Smooth muscle cell (in vitro differentiated cells): ENCODE results near the gene USP6NL. TPM values are rescaled to one million over a fixed set of nuclear protein-coding genes. Genes with fewer than 3 reads are reported as not detected.

Experiments
- DNase-seq: peaks from one replicate; lab custom pipeline; 2025; ENCODE audit not compliant: unreplicated experiment; lab: John Stamatoyannopoulos, UW
- H2AFZ ChIP-seq: fragments of 200-600 bp; sonication (generic); 2 replicates; pipeline ENCODE4 v1.6.0; 2016; ENCODE audit warnings: antibody characterized with exemption, low read depth, mild to moderate bottlenecking
- H3F3A ChIP-seq: fragments of 200-600 bp; sonication (generic); 2 replicates; pipeline ENCODE4 v1.6.0; 2017; ENCODE audit warnings: antibody characterized with exemption, low read depth
- H3K27ac ChIP-seq: fragments of 200-600 bp; sonication (generic); 2 replicates; pipeline ENCODE4 v1.5.1; 2016; ENCODE audit warnings: low read depth, mild to moderate bottlenecking
- H3K27me3 ChIP-seq: fragments of 200-600 bp; sonication (generic); 2 replicates; pipeline ENCODE4 v1.6.1; 2016; ENCODE audit warnings: low read depth, mild to moderate bottlenecking
- H3K36me3 ChIP-seq: fragments of 200-600 bp; sonication (generic); 2 replicates; pipeline ENCODE4 v1.5.1; 2016; ENCODE audit warnings: low read depth
- H3K4me1 ChIP-seq: fragments of 200-600 bp; sonication (generic); 2 replicates; pipeline ENCODE4 v1.5.1; 2016; ENCODE audit warnings: low read depth
- H3K4me2 ChIP-seq: fragments of 200-600 bp; sonication (generic); 2 replicates; pipeline ENCODE4 v1.6.0; 2016; ENCODE audit warnings: mild to moderate bottlenecking
- H3K4me3 ChIP-seq: fragments of 200-600 bp; sonication (generic); 2 replicates; pipeline ENCODE4 v1.5.1; 2016; ENCODE audit warnings: mild to moderate bottlenecking
- H3K79me2 ChIP-seq: fragments of 200-600 bp; sonication (generic); 2 replicates; pipeline ENCODE4 v1.6.0; 2016; ENCODE audit warnings: low read depth, mild to moderate bottlenecking
- H3K9ac ChIP-seq: fragments of 200-600 bp; sonication (generic); 2 replicates; pipeline ENCODE4 v1.6.0; 2016; ENCODE audit warnings: low read depth
- H3K9me3 ChIP-seq: fragments of 200-600 bp; sonication (generic); replicated peaks from 2 replicates; pipeline ENCODE4 v1.5.1; 2016; ENCODE audit warnings: low read depth
- H4K20me1 ChIP-seq: fragments of 200-600 bp; sonication (generic); 2 replicates; pipeline ENCODE4 v1.6.0; 2016; ENCODE audit warnings: low read depth
- WGBS: methylation state at CpG from one replicate; pipeline ENCODE4 v1.1.7; 2016; ENCODE audit warnings: low lambda C conversion rate; 5-methylcytosine and 5-hydroxymethylcytosine counted together
- polyA plus RNA-seq: library from polyadenylated mRNA; unstranded; fragments of >200 nt; fragmentation: Nextera tagmentation; extraction: Ambion mirVana; gene quantifications from 2 replicates; pipeline ENCODE4 v1.2.1, GENCODE V29; 2016
- total RNA-seq: library from RNA; depleted of rRNA; stranded (reverse); fragments of >200 nt; gene quantifications from 2 replicates; pipeline ENCODE4 v1.2.3, GENCODE V29; 2014
- TF ChIP-seq, protein P1 (sequence below): fragments of 200-600 bp; sonication (generic); IDR thresholded peaks from 2 replicates; pipeline ENCODE4 v1.5.1; 2017; ENCODE audit warnings: borderline replicate concordance, mild to moderate bottlenecking, antibody characterized with exemption; ENCODE audit not compliant: insufficient read depth, poor library complexity, severe bottlenecking

USP6NL gene
- total and polyA plus RNA-seq, 2 experiments from 2014 or later, result 12.0 to 32.8 TPM

DNA sequence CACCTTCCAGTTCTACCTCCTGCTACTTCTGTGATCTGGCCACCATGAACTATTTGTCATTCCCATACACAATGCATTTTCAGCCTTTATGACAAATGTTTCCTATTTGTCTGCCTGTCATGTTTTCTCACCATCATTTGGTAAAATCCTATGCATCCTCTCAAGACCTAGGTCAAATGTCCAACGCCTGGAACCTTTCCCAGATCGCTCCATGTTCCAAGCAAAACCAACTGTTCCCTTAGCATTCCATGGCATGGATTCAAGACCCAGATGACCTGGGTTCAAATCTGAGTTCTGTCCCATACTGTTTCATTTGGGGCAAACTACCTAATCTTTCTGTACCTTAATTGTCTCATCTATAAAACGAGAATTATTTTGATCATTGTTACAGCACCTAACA is 98.9 kb downstream of the USP6NL start:
- TF ChIP-seq, protein P1, sequence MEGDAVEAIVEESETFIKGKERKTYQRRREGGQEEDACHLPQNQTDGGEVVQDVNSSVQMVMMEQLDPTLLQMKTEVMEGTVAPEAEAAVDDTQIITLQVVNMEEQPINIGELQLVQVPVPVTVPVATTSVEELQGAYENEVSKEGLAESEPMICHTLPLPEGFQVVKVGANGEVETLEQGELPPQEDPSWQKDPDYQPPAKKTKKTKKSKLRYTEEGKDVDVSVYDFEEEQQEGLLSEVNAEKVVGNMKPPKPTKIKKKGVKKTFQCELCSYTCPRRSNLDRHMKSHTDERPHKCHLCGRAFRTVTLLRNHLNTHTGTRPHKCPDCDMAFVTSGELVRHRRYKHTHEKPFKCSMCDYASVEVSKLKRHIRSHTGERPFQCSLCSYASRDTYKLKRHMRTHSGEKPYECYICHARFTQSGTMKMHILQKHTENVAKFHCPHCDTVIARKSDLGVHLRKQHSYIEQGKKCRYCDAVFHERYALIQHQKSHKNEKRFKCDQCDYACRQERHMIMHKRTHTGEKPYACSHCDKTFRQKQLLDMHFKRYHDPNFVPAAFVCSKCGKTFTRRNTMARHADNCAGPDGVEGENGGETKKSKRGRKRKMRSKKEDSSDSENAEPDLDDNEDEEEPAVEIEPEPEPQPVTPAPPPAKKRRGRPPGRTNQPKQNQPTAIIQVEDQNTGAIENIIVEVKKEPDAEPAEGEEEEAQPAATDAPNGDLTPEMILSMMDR, result no peak
- Histone ChIP-seq H4K20me1 (peaks cover 7% of the 10 kb centered on the region), H3K4me3 (no peak overlapping the region), H3K79me2 (no peaks in the 10 kb centered on the region), H3K27ac (no peak overlapping the region), H3K9me3 (no peaks in the 10 kb centered on the region), H3K4me2 (no peak overlapping the region), H3F3A (peaks cover 9% of the 10 kb centered on the region), H3K9ac (no peak overlapping the region), H3K4me1 (peaks cover 24% of the 10 kb centered on the region), H3K27me3 (no peaks in the 10 kb centered on the region), H2AFZ (no peak overlapping the region), H3K36me3 (no peaks in the 10 kb centered on the region)
- no peak for DNase-seq
- WGBS, result 100% methylated on average over 3 of the region's 3 CpGs

DNA sequence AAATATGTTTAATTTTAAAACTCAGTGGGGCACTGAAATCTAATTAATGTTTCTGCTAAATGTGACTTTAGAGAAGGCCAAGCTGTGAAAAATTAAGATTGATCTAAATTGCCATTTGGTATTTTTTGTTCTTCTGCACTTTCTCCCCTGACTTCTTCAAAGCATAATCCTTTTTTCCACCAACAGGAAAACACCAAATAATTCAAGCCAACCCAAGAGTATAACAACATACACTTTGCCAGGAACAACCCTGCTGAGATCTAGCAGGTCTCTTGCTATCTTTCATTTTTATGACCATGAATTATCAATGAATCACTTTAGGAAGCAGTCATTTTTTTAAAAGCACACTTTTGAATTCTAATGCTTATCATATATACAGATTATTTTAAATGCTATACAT is 100.1 kb downstream of the USP6NL start:
- Histone ChIP-seq H3K4me1 (peaks cover 15% of the 10 kb centered on the region), H3K9ac (no peak overlapping the region)

DNA sequence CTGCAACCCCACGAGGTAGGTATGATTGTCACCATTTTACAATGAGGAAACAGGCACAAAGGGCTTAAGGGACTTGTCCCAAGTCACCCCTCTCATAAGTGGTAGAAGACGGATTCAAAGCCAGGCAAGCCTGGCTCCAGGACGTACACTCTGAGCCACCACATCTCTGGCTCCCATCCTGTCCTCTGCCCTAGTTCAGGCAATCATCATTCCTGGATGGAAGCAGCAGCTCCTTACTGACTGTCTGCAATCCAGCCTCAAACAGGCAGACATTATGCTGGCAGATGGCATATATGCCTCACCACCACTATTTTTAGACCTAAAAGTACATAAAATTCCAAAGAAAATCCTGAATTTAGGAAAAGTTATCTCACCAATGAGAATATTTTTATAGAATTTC is 100.7 kb downstream of the USP6NL start:
- 87% methylated on average over 3 of the region's 3 CpGs for WGBS
- DNase-seq, result no peak
- Histone ChIP-seq H3K4me3 (no peak overlapping the region), H2AFZ (no peak overlapping the region), H3K9me3 (no peaks in the 10 kb centered on the region), H3F3A (no peaks in the 10 kb centered on the region), H3K27me3 (no peaks in the 10 kb centered on the region), H4K20me1 (peaks cover 11% of the 10 kb centered on the region), H3K9ac (no peak overlapping the region), H3K79me2 (no peaks in the 10 kb centered on the region), H3K4me1 (peaks cover 13% of the 10 kb centered on the region), H3K27ac (no peak overlapping the region), H3K4me2 (no peak overlapping the region), H3K36me3 (no peaks in the 10 kb centered on the region)
- TF ChIP-seq, protein P1, result no peak

More for the DNA sequence above, 100.1 kb downstream of the USP6NL start:
- TF ChIP-seq, protein P1, result no peak
- Histone ChIP-seq H3K79me2 (no peaks in the 10 kb centered on the region), H4K20me1 (peaks cover 7% of the 10 kb centered on the region), H2AFZ (no peak overlapping the region), H3K36me3 (no peaks in the 10 kb centered on the region), H3F3A (no peaks in the 10 kb centered on the region), H3K4me2 (no peak overlapping the region), H3K9me3 (no peaks in the 10 kb centered on the region), H3K27me3 (no peaks in the 10 kb centered on the region), H3K27ac (no peak overlapping the region), H3K4me3 (no peak overlapping the region)
- DNase-seq, result no peak

- DNase-seq, result no peak
- Histone ChIP-seq H3K27me3 (no peaks in the 10 kb centered on the region), H3K79me2 (no peaks in the 10 kb centered on the region), H3K9me3 (no peaks in the 10 kb centered on the region), H3F3A (no peaks in the 10 kb centered on the region), H3K27ac (no peak overlapping the region), H3K36me3 (no peaks in the 10 kb centered on the region), H3K4me1 (peaks cover 17% of the 10 kb centered on the region), H3K4me3 (no peak overlapping the region), H2AFZ (no peak overlapping the region), H3K4me2 (no peak overlapping the region), H3K9ac (no peak overlapping the region), H4K20me1 (peaks cover 14% of the 10 kb centered on the region)
- TF ChIP-seq, protein P1, result no peak
- WGBS, result 97% methylated on average over 5 of the region's 5 CpGs
Measured at GRCh38 chr10:11510281-11510680, 101.2 kb downstream of the USP6NL start.
